ENCODE data around the gene HRH1.

HRH1 gene

GRCh38 chr3:11282250-11283138 lies 128.2 kb downstream of the HRH1 start:
- in situ Hi-C loops (cut with MboI; ENCODE audit: low sequenced_read_pairs, unreplicated experiment): no loop called here
- DNase-seq (ENCODE audit: low spot score): no peak
- no peak for TF ChIP-seq CTCF (IDR thresholded peaks at IDR 0.05; ENCODE audit: borderline replicate concordance, control extremely low read depth, extremely low read depth, insufficient read depth, missing control alignments)

GRCh38 chr3:11283139-11283475 lies 128.8 kb downstream of the HRH1 start:
- in situ Hi-C loops (cut with MboI; ENCODE audit: low sequenced_read_pairs, unreplicated experiment): no loop called here
- DNase-seq (ENCODE audit: low spot score): no peak

GRCh38 chr3:11284011-11284410 lies 129.7 kb downstream of the HRH1 start:
- no peak for DNase-seq (ENCODE audit: low spot score)
- in situ Hi-C loops (cut with MboI; ENCODE audit: low sequenced_read_pairs, unreplicated experiment): no loop called here
- no peak for TF ChIP-seq CTCF (IDR thresholded peaks at IDR 0.05; ENCODE audit: borderline replicate concordance, control extremely low read depth, extremely low read depth, insufficient read depth, missing control alignments)

More at GRCh38 chr3:11283139-11283475, 128.8 kb downstream of the HRH1 start:
- no peak for TF ChIP-seq CTCF (IDR thresholded peaks at IDR 0.05; ENCODE audit: borderline replicate concordance, control extremely low read depth, extremely low read depth, insufficient read depth, missing control alignments)

- DNase-seq (ENCODE audit: low spot score): no peak
- in situ Hi-C loops (cut with MboI; ENCODE audit: low sequenced_read_pairs, unreplicated experiment): no loop called here
- TF ChIP-seq CTCF (IDR thresholded peaks at IDR 0.05; ENCODE audit: borderline replicate concordance, control extremely low read depth, extremely low read depth, insufficient read depth, missing control alignments): no peak
Measured at GRCh38 chr3:11285471-11285870, 131.2 kb downstream of the HRH1 start.

- no peak for DNase-seq (ENCODE audit: low spot score)
- no peak for TF ChIP-seq CTCF (IDR thresholded peaks at IDR 0.05; ENCODE audit: borderline replicate concordance, control extremely low read depth, extremely low read depth, insufficient read depth, missing control alignments)
- in situ Hi-C loops (cut with MboI; ENCODE audit: low sequenced_read_pairs, unreplicated experiment): no loop called here
Measured at GRCh38 chr3:11287404-11287803, 133.1 kb downstream of the HRH1 start.

- DNase-seq (ENCODE audit: low spot score): no peak
- no peak for TF ChIP-seq CTCF (IDR thresholded peaks at IDR 0.05; ENCODE audit: borderline replicate concordance, control extremely low read depth, extremely low read depth, insufficient read depth, missing control alignments)
- in situ Hi-C loops (cut with MboI; ENCODE audit: low sequenced_read_pairs, unreplicated experiment): no loop called here
Measured at GRCh38 chr3:11288021-11288491, 133.8 kb downstream of the HRH1 start.

All from GM13976 (cell line).